Neural cell (in vitro differentiated cells): ENCODE measurements around the gene GCC1. TPM values are rescaled to one million over a fixed set of nuclear protein-coding genes. Genes with fewer than 3 reads are reported as not detected.

ENCODE experiments used
- H2AFZ ChIP-seq: fragments of 200-600, 300-800 bp; sonication (generic), shearing (Covaris generic); 2 replicates; pipeline ENCODE4 v1.6.0; 2014; ENCODE audit warnings: low read depth, mild to moderate bottlenecking, antibody characterized with exemption, low read length, moderate library complexity
- H3F3A ChIP-seq: fragments of 200-600 bp; shearing (Covaris generic); 2 replicates; pipeline ENCODE4 v1.6.1; 2016; ENCODE audit warnings: mild to moderate bottlenecking, moderate library complexity, mixed read lengths, antibody characterized with exemption, low read length; ENCODE audit not compliant: insufficient read depth, poor library complexity, severe bottlenecking
- H3K27ac ChIP-seq: fragments of 200-600, 300-800 bp; sonication (generic), shearing (Covaris generic); 2 replicates; pipeline ENCODE4 v1.5.1; 2014; ENCODE audit warnings: mild to moderate bottlenecking, low read length, moderate library complexity
- H3K27me3 ChIP-seq: fragments of 300-800, 200-600 bp; sonication (generic), shearing (Covaris generic); 2 replicates; pipeline ENCODE4 v1.6.0; 2014; ENCODE audit warnings: mild to moderate bottlenecking, low read depth, low read length, moderate library complexity; ENCODE audit not compliant: insufficient read depth
- H3K36me3 ChIP-seq: fragments of 300-800, 200-600 bp; sonication (generic), shearing (Covaris generic); 2 replicates; pipeline ENCODE4 v1.5.1; 2014; ENCODE audit warnings: mild to moderate bottlenecking, antibody characterized with exemption, low read length, moderate library complexity; ENCODE audit not compliant: insufficient read depth
- H3K4me2 ChIP-seq: fragments of 300-800, 200-600 bp; sonication (generic), shearing (Covaris generic); 2 replicates; pipeline ENCODE4 v1.6.0; 2014; ENCODE audit warnings: mild to moderate bottlenecking, low read length
- H3K4me3 ChIP-seq: fragments of 300-800, 200-600 bp; sonication (generic), shearing (Covaris generic); 2 replicates; pipeline ENCODE4 v1.5.1; 2014; ENCODE audit warnings: mild to moderate bottlenecking, low read length, moderate library complexity
- H3K79me2 ChIP-seq: fragments of 200-600 bp; shearing (Covaris generic); replicated peaks from 2 replicates; pipeline ENCODE4 v1.6.0; 2014; ENCODE audit warnings: mild to moderate bottlenecking, low read length, moderate library complexity; ENCODE audit not compliant: insufficient read depth
- H3K9ac ChIP-seq: fragments of 300-800, 200-600 bp; sonication (generic), shearing (Covaris generic); 2 replicates; pipeline ENCODE4 v1.6.1; 2016; ENCODE audit warnings: mild to moderate bottlenecking, low read length, mixed read lengths
- H3K9me2 ChIP-seq: fragments of 200-600 bp; shearing (Covaris generic); 2 replicates; pipeline ENCODE4 v1.6.1; 2016; ENCODE audit warnings: mild to moderate bottlenecking, low read length, mixed read lengths; ENCODE audit not compliant: insufficient read depth
- H3K9me3 ChIP-seq: fragments of 200-600, 300-800 bp; sonication (generic), shearing (Covaris generic); 2 replicates; pipeline ENCODE4 v1.6.1; 2016; ENCODE audit warnings: mild to moderate bottlenecking, mixed run types, low read length, moderate library complexity, mixed read lengths
- H4K20me1 ChIP-seq: fragments of 200-600 bp; shearing (Covaris generic); 2 replicates; pipeline ENCODE4 v1.6.1; 2016; ENCODE audit warnings: mild to moderate bottlenecking, mixed run types; ENCODE audit not compliant: insufficient read depth
- CTCF ChIP-seq: fragments of 450-650 bp; IDR thresholded peaks from 2 replicates; pipeline ENCODE4 v1.5.1; 2014; ENCODE audit warnings: antibody characterized with exemption, mild to moderate bottlenecking, moderate library complexity; ENCODE audit not compliant: poor library complexity, severe bottlenecking
- EP300 ChIP-seq: fragments of 450-650 bp; conservative IDR thresholded peaks from 2 replicates; pipeline ENCODE4 v1.6.1; 2014; ENCODE audit warnings: antibody characterized with exemption, mild to moderate bottlenecking, moderate library complexity; ENCODE audit not compliant: poor library complexity, severe bottlenecking
- EZH2 ChIP-seq: fragments of 200-600, 300-800 bp; shearing (Covaris generic), sonication (generic); IDR thresholded peaks from 2 replicates; pipeline ENCODE4 v1.6.1; 2014; ENCODE audit warnings: antibody characterized with exemption, low read length, borderline replicate concordance, mild to moderate bottlenecking; ENCODE audit not compliant: insufficient read depth, poor library complexity, severe bottlenecking
- MXI1 ChIP-seq: fragments of 450-650 bp; conservative IDR thresholded peaks from 2 replicates; pipeline ENCODE4 v1.6.1; 2014; ENCODE audit warnings: antibody characterized with exemption, mild to moderate bottlenecking; ENCODE audit not compliant: poor library complexity, severe bottlenecking
- POLR2AphosphoS5 ChIP-seq: IDR thresholded peaks from 2 replicates; pipeline ENCODE4 v1.6.1; 2012
- RAD21 ChIP-seq: fragments of 450-650 bp; conservative IDR thresholded peaks from 2 replicates; pipeline ENCODE4 v1.6.1; 2014; ENCODE audit warnings: antibody characterized with exemption, mild to moderate bottlenecking, moderate library complexity
- REST ChIP-seq: IDR thresholded peaks from 2 replicates; pipeline ENCODE4 v1.6.1; 2012; ENCODE audit warnings: borderline replicate concordance
- SMC3 ChIP-seq: fragments of 450-650 bp; conservative IDR thresholded peaks from 2 replicates; pipeline ENCODE4 v1.6.1; 2014; ENCODE audit warnings: antibody characterized with exemption, mild to moderate bottlenecking, moderate library complexity; ENCODE audit not compliant: poor library complexity
- TAF1 ChIP-seq: IDR thresholded peaks from 2 replicates; pipeline ENCODE4 v1.6.1; 2012; ENCODE audit warnings: low read depth
- polyA plus RNA-seq: library from polyadenylated mRNA; depleted of rRNA; stranded (reverse); fragments of >200 nt; gene quantifications from 2 replicates; pipeline ENCODE4 v1.2.3, GENCODE V29; 2014

The GCC1 gene
- polyA plus RNA-seq, 1 donor from 2014 or later: 6.6 TPM

- H4K20me1 ChIP-seq: no peaks in the 10 kb centered on the region
- H3K9me3 ChIP-seq: no peaks in the 10 kb centered on the region
- no peak overlapping the region for H3K27ac ChIP-seq
- no peak overlapping the region for H3K4me2 ChIP-seq
- no peaks in the 10 kb centered on the region for H3K9me2 ChIP-seq
- no peak overlapping the region for H2AFZ ChIP-seq
- H3K79me2 ChIP-seq: no peaks in the 10 kb centered on the region
- H3K4me3 ChIP-seq: no peak overlapping the region
- H3K9ac ChIP-seq: no peak overlapping the region
- H3K36me3 ChIP-seq: no peaks in the 10 kb centered on the region
- no peaks in the 10 kb centered on the region for H3F3A ChIP-seq
- peaks cover 40% of the 10 kb centered on the region for H3K27me3 ChIP-seq
- TF ChIP-seq RAD21: no peak
- no peak for TF ChIP-seq MXI1
- no peak for TF ChIP-seq POLR2AphosphoS5
- TF ChIP-seq EZH2: no peak
- no peak for TF ChIP-seq REST
- TF ChIP-seq TAF1: no peak
- no peak for TF ChIP-seq EP300
- TF ChIP-seq CTCF: no peak
- TF ChIP-seq SMC3: no peak
Observed at GRCh38 chr7:127616724-127617123, 31.3 kb upstream of the GCC1 start.

- Histone ChIP-seq H3K4me2 (no peak overlapping the region), H3K9me3 (no peaks in the 10 kb centered on the region), H3K4me3 (no peak overlapping the region), H3K9me2 (no peaks in the 10 kb centered on the region), H3K27me3 (peaks cover 3% of the 10 kb centered on the region), H3K9ac (no peak overlapping the region), H4K20me1 (no peaks in the 10 kb centered on the region), H3K27ac (no peak overlapping the region), H3K36me3 (no peaks in the 10 kb centered on the region), H3F3A (no peaks in the 10 kb centered on the region), H3K79me2 (no peaks in the 10 kb centered on the region), H2AFZ (no peak overlapping the region)
- TF ChIP-seq RAD21 (no peak), EZH2 (no peak), CTCF (no peak), EP300 (no peak), SMC3 (no peak), TAF1 (no peak), MXI1 (no peak), REST (no peak), POLR2AphosphoS5 (no peak)
Observed at GRCh38 chr7:127612263-127612662, 26.9 kb upstream of the GCC1 start.
